ENCODE results near the gene HOMER2. TPM values are rescaled to one million over a fixed set of nuclear protein-coding genes. Genes with fewer than 3 reads are reported as not detected.
"Not testable (repeated sequence)": the region's sequence is repeated elsewhere in the genome, so short reads cannot be mapped to it uniquely, and the experiment has no call there.

HOMER2 gene
- total RNA-seq: 41.6 TPM
- long read RNA-seq, transcript HOMER2-202 (9 exons, 1,950 nt): major isoform, 54 of 72 reads
- long read RNA-seq, partial matches to known transcripts: 6 of 72 reads
- long read RNA-seq, other reads (novel, unspliced or antisense): 10 of 72 reads

DNA sequence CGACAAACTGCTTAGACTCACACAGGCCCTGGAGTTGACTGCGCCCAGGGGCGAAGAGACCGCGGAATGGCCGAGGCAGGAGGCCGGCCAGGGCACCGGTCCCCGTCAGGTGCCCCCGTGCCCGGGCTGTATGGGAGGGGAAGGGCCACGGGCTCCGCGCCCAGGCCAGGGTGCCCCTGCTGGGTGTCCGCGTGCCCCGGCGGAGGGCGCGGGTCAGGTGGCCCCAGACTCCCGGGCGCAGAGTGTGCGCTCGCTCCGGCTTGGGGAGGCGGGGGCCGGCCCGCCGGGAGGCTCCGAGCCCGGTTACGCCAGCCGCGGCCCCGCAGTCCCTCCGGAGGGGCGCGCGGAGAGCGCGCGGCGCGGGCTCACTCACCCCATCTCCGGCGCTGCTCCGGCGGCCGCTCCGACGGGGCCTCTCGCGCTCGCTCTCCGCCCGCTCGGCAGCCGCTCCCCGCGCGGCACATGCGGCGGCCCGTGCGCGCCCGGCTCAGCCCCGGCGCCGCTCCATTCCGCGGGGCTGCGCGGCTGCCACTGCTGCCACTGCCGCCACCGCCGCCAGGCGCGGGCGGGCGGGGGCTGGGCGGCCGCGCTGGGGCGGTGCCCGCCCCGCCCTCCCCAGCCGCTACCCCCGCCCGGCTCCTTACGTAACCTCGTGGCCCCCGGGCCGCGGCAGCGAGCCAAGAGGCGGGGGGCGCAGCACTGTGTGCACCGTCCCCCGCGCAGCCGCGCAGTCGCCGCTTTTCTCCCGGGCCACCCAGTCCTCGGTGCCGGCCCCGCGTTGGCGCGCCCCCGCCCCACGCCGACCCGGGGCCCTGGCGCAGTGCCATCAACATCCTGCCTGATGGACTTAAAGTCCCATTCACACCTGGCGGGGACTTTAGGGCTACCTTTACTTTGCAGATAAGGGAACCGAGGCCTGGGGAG lies at the start of gene HOMER2:
Gene HOMER2, minus strand, starts transcription at position 563 of the 924 bp plus-strand sequence. Its CDS starts 185 bp downstream, at position 378.
- intact Hi-C loops (cut with DNase I): loop anchor here (10.0 kb wide), 1 partner anchor 62 kb away; the partner anchor contains the start of gene C15orf40
- DNase-seq (ENCODE audit: low spot score): no peak

DNA sequence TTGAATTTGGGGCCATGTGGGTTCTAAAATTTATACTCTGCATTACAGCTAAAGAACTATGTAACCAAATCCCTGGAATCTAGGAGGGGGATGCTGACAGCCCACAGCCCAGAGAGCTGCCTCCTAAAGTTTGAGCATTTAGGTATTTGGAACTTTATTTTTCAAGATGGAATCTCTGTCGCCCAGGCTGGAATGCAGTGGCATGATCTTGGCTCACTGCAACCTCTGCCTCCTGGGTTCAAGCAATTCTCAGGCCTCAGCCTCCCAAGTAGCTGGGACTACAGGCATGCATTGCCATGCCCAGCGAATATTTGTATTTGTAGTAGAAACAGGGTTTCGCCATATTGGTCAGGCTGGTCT lies 48.1 kb upstream of the HOMER2 start:
- intact Hi-C loops (cut with DNase I): loop anchor here (2.0 kb wide), 1 partner anchor 150 kb away; no protein-coding TSS in a partner anchor
- not testable (repeated sequence) for DNase-seq (ENCODE audit: low spot score)

DNA sequence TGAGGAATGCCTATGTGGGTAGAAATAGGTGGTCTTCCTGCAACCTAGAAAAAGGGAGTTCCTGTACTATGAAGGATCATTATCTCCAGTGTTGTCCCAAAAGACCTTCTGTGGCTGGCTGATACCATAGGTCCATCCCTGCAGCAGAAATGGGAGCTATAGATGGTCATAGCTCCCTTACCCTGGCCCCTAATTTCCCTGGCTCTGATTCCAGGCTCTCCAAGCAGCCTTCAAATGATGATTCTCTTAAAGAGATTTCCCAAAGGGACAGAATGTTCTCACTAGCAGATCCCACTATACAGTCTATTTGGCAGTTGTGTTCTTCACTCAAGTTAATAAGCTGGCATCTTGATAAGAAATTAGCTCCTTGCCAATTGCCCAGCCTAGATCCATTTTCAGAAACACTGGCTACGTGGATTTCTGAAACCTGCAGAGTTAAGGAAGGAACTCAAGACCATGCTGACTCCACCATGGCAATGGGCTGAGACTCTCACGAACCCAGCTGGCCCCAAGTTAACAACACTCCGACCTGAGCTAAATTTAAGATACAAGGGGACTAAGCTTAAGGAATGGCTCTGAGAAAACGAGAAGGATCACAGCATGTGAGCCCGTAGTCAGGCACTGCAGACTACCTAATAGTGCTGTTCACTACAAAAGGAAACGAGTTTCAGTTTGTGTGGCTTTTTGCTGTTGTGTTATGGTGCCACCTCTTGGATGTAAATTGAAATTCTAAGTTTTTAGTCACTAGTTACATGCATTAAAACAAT lies 47.6 kb upstream of the HOMER2 start:
- no peak for DNase-seq (ENCODE audit: low spot score)
- intact Hi-C loops (cut with DNase I): loop anchor here (2.0 kb wide), 1 partner anchor 149 kb away; no protein-coding TSS in a partner anchor

DNA sequence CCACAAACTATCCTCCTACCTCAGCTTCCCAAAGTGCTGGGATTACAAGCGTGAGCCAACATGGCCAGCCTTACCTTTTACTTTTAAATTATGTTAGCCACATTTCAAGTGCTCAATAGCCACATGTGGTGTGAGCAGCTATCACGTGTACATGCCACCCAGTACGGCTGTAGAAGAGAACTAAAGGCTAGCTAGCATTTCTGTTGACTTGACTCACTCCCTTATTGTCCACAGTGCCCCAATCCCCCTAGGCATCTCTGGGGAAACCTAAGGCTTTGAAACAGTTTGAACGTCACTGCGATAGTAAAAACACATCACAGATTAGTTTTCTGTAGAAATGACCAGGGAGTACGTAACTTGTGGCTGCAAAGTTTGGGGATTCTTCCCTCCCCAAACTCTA lies 46.9 kb upstream of the HOMER2 start:
- intact Hi-C loops (cut with DNase I): no loop called here

DNA sequence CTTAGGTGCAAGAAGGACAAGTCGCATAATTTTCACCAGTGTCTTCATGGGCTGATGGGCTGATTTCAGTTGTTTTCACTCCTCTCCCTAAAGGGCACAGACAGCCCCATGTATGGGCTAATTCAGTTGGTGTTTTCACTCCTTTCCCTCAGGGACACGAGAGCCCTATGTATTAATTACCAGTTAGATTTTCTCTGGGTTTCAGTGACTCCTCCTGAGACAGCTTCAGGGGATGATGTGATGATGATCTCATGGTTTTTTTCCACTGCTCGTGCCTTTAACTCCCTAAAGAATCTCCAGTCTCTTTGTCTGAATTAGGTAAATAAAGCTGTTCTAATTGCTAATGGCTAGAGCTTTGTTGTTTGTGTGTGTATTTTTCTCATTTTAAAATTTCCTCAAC lies 43.4 kb upstream of the HOMER2 start:
- intact Hi-C loops (cut with DNase I): no loop called here
- DNase-seq (ENCODE audit: low spot score): no peak

More for the DNA sequence above, 46.9 kb upstream of the HOMER2 start:
- DNase-seq (ENCODE audit: low spot score): no peak

DNA sequence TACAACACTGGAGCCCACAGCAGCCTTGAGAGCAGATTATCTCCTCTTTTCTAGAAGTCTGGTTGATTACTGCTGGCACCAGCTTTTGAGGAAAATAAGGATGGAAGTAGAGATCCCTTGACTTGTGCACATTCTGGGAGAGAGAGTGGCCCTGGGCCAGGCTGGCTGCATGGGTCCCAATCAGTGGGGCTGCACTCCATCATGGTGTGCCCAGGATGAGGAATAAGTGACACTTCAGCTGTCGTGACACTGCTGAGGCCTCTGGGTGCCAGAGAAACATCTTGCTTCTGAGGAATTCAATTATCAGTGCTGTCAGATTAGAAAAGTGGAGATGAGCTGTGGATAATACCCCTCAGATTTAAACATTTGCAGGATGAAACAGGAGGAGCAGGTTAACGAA lies 42.6 kb upstream of the HOMER2 start:
- intact Hi-C loops (cut with DNase I): no loop called here
- DNase-seq (ENCODE audit: low spot score): no peak

DNA sequence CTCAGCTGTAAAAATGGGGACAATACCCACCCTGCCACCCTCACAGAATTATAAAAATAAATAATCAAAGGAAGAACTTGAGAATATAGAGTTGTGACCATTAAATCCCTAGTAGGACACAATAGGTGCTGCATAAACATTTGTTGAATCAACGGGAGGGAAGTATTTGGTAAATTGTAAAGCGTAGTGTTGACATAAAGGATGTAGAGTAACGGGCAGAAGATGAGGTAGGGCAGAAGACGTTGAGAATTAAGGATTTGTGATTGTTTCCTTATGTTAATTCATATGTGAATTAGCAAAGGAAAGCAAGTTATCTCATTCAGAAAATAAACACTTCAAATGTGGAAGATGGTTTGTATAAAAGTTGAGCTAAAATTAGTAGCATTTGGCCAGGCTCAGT lies 40.6 kb upstream of the HOMER2 start:
- DNase-seq (ENCODE audit: low spot score): no peak
- intact Hi-C loops (cut with DNase I): no loop called here

DNA sequence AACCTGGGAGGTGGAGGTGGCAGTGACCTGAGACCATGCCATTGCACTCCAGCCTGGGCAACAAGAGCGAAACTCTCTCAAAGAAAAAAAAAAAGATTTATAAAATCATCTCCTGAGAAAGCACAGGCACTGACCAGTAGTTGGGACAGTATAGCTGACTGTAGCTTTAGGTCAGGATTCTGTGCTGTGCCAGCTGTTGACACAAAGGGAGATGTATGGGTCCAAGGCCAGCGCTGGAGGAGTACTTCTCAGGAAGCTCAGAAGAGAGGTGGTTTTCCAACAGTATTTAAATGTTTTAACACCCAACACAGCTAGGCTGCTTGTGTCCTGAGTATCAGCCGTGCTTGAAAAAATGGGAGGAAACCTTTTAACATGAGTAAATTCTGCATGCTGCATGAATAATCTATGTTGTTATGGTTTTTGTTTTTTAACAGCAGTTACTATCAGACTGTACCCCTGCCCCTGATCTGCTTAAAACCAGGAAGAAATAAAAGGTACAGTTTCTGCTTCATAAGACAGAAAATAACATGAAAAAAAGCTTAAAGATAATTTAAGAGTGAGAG lies 40.0 kb upstream of the HOMER2 start:
- no peak for DNase-seq (ENCODE audit: low spot score)
- intact Hi-C loops (cut with DNase I): no loop called here

DNA sequence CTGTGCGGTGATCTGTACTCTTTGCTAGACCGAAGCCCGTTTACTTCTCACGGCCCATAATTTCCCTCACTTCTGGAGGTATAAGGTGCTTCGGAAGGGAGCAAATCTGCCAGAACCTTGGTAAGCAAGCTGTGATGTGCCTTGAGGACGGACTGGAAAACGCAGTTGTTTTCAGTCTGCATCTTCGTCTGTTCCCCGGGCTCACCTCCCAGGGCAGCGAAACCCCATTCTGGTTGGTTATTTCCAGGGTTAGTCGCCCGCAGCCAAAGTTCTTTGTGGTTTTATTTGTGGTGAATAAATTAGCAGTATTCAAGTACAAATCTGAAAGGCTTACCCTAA lies 33.9 kb upstream of the HOMER2 start:
- intact Hi-C loops (cut with DNase I): loop anchor here (5.0 kb wide), 1 partner anchor 139 kb away; no protein-coding TSS in a partner anchor
- DNase-seq (ENCODE audit: low spot score): no peak

DNA sequence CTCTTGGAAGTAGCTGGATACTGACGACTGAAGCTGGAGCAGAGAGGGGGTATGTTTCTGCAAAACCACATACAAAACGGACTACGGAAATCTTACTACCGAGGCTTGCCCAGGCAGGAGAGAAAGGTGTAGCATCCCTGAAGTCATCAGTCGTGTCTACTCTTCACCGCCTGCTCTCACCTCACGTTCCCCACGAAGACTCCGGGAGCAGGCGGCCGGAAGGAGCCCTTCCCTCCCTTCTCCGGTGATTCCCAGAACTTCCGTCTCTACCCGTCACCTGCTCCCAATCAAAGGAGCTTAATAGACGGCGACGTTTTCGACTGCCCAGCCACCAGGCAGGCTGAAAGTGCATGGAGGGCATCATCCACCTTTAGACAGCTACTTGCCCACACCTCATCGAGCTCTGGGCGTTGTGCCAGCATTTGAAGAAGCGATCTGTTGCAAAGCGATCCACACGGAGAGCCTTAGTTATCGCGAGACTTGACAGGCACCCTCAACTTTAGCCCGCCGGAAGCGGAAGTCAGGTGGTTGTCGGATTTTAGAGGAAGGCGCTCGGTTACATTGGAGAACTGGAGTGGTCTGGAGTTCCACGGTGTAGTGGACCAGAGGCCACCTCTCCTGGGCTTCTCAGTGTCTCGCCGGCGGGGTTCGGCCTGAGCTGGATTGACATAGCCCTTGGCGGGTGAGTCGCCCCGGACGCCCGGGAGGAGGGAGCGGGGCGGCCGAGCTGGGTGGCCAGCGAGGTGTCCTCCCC lies 33.3 kb upstream of the HOMER2 start, which contains the start of gene RAMAC:
Gene RAMAC, plus strand, starts transcription at position 523 of the 754 bp plus-strand sequence. CDS start 2,809 bp downstream, outside the sequence.
- intact Hi-C loops (cut with DNase I): loop anchor here (5.0 kb wide), 1 partner anchor 139 kb away; no protein-coding TSS in a partner anchor
- DNase-seq (ENCODE audit: low spot score): peak; percentile 96

DNA sequence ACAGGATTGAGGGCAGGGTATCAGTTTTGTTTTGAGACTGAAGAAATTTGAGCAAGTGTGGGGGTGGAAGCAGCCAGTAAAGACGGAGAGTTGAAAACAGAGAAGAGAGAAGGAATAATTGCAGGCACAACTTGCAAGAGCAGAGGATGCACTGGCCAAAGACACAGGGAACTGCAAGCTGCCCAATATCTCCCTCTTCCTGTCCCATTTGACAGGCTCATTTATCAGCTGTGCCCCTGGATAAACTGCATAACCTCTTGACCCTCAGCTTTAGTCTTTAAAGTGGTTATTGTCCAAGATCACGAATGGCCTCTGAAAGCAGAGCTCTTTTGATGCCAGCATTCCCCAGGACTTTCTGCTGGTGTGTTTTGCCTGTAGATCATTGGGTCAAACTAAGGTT lies 28.5 kb upstream of the HOMER2 start:
- DNase-seq (ENCODE audit: low spot score): no peak
- intact Hi-C loops (cut with DNase I): no loop called here

DNA sequence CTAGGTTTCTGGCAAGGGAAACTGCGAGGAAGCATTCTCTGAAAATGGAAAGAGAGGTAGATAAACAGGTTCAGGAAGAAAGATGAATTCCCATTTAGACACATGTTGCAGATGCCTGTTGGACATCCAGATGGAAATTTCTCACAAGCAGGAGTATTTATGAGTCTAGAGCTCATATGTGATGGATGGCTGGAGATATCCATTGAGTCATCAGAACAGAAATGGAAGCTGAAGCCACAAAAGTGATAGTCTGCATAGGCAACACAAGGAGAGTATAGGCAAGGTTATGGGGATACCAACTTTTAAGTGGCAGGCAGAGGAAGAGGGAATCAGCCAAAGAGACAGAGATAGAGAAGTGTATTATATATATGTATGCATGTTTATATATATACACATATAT lies 27.2 kb upstream of the HOMER2 start:
- no peak for DNase-seq (ENCODE audit: low spot score)
- intact Hi-C loops (cut with DNase I): no loop called here

DNA sequence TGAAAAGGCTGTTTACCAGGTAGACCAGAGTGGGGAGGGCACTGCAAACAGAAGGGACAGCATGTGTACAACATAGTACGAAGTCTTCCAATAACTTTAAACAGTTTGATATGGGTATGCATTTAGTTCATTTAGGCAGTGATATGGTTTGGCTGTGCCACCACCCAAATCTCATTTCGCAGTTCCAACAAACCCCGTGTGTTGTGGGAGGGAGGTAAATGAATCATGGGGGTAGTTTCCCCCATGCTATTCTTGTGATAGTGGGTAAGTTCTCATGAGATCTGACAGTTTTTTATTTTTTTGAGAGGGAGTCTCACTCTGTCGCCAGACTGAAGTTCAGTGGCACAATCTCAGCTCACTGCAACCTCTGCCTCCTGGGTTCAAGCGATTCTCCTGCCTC lies 25.9 kb upstream of the HOMER2 start:
- no peak for DNase-seq (ENCODE audit: low spot score)
- intact Hi-C loops (cut with DNase I): no loop called here

DNA sequence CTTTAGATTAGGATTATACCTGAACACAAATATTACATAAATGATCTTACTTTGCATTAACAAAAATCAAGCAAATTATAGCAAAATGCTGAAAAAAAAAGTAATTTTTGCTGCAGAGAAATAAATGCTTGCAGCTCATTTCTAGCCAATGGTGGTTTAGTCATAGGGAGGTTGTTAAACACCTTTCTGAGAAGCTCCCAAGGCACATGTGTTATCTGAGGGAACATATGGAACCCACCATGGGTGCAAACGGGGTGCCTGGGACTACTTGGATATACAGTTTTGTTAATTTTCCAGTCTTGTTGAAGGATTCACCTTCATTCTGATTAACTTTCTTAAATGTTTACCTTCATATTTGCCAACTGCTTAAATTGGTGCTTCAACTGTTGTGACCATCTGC lies 24.6 kb upstream of the HOMER2 start:
- DNase-seq (ENCODE audit: low spot score): no peak
- intact Hi-C loops (cut with DNase I): no loop called here

DNA sequence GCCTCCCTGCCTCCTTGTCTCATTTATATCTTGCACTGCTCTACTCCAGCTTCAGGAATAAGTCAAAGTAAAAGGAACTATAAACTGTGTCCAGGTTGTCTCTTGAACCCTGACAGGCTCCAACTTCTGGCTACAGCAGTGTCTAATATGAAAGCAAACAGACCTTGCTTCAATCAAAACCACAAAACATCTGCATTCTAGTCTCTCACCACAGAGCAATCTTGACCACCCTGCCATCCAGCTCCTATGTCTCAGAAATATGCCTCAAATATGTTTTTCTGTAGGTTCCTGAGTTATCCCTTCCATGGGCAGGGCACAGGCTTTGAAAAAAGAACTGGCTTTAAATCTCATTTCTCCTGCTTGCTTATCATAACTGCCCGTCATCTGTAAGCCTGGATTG lies 20.5 kb upstream of the HOMER2 start:
- no peak for DNase-seq (ENCODE audit: low spot score)
- intact Hi-C loops (cut with DNase I): no loop called here

DNA sequence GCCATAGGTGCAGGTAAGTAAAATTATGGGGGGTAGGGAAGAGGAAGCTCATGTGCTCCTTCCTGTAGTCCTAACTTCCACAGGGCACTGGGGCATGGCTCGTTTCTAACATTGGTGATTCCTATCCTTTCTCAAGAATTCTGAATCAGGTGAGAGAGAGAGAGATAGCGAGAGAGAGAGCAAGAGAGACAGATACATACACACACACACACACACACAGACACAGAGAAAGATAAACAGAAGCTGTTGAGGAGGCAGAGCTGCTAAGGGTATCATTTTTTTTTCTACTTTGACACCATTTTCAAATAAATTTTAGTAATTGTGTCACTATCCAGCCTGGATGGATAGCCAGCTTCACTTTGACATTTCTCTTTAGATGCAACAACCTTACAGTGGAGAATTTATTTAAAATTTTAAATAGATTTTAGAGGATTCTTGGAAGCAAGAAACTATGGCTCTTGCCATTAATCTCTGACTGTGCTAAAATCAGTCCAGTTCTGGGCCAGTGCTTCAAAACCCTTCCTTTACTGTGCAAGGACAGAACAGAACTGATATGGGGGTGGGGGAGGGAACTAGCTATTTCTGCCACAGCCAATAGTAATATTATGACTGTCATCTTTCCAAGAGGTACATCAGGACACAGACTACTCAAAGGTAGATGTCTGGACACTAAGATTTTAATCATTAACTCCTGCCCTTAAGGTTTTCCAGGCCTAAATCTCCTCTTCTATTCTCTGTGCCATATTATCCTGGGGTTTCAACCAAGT lies 18.9 kb upstream of the HOMER2 start:
- no peak for DNase-seq (ENCODE audit: low spot score)
- intact Hi-C loops (cut with DNase I): no loop called here

DNA sequence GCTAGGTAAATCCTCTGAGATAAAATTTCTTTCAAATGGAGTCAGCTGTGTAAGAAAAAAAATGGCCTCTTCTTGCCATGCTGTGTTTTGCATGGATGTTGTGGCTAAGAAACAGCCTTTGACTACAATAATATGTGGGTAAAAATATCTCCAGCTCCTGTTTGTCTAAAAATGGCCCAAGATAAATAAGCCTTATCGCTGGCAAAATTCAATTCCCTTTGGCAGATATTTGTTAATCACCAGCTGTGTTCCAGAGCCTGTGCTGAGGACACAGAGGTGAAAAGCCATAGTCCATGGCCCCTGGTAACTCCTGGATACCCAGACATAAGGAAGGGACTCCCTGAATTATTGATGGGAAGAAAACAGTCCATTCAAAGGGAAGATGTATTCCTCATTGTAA lies 18.2 kb upstream of the HOMER2 start:
- no peak for DNase-seq (ENCODE audit: low spot score)
- intact Hi-C loops (cut with DNase I): no loop called here

DNA sequence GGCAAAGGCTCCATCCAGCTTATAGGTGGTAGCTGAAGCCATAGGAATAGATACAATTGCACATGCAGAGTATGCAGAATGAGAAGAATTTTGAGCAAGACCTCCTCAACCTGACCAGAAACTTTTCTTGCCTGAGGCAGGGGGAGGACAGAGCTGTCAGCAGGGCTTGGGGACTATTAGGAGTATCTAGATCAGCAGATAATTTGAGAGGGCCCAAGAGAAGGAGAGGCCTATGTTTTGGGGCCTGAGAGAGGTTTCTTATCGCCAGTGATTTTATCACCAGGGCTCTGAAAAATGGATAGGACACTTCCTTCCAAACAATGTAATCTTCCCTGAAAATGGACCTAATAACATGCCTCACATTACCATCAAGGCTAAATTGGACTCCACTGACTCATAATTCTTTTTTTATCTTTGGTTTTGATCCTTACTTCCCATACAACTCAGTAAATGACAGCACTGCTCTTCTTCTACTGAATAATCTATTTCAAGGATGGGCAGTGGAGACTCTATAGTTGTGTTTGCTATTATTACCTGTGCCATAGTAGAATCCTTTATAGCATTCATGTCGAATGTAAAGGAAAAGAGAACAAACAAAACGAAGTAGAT lies 17.7 kb upstream of the HOMER2 start:
- intact Hi-C loops (cut with DNase I): no loop called here
- DNase-seq (ENCODE audit: low spot score): no peak
